GM21423 (cell line): ENCODE results near the gene CFAP97D2.
"Not testable (repeated sequence)": the region's sequence is repeated elsewhere in the genome, so short reads cannot be mapped to it uniquely, and the experiment has no call there.

Experiments used
- ATAC-seq: cut with Tn5 transposase; IDR thresholded peaks from one replicate; pipeline ENCODE4 v1.9.1; 2021; ENCODE audit warnings: mild to moderate bottlenecking, moderate library complexity; ENCODE audit not compliant: unreplicated experiment

CFAP97D2 gene

DNA sequence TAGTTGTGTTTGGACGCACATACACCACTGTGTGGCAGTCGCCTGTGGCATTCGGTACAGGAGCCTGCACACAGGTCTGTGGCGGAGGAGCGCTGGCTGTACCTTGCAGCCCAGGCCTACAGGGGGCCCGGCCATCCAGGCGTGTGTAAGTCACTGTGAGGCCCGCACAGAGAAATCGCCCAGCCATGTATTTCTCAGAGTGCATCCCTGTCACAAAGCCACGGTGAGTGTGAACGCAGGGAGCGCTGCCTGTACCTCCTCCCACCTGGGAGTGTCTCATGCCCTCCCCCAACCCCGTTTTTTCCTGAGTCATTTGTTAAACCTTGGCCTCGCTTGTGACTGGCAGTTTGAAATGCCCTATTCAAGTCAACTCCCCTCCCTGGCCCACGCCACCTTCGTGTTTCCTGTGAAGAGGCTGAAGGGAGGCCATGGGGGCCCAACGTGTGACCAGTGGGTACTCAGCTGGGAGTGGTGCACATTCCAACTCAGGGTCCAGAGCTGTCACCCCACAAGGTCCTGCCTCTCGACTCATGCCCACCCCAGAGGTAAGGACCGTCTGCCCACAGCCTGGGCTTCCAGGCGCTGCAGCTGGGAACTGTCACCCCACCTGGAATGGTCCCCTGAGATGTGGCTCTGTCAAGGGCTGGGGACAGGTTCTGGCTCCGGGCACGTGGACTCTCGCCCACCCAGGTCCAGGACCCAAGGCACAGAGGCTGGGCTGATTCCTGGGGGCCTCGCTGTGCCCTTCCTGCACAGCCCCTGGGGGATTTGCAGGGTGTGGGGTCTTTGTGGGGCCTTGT lies 35.1 kb upstream of the CFAP97D2 start:
- ATAC-seq = peak; percentile 43

- ATAC-seq = no peak
Observed at GRCh38 chr13:114144606-114145244, 34.3 kb upstream of the CFAP97D2 start.

DNA sequence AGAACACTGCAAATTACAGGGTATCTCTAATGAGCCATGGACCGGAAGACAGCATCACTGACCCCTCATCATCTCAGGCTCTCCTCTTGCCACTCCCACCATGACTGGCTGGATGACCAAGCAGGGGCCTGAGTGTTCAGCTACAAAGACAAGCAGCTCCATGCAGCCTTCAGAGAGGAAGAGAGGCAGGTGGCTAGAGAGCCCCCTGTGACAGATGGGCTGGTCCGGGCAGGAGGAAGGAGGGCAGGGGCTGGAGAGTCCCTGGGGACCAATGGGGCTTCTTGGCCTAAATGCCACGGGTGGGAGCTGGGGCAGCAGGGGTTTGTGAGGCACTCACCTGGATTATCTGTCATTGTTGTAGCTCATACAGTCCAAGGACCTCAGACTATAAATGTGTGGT lies 33.8 kb upstream of the CFAP97D2 start:
- no peak for ATAC-seq

DNA sequence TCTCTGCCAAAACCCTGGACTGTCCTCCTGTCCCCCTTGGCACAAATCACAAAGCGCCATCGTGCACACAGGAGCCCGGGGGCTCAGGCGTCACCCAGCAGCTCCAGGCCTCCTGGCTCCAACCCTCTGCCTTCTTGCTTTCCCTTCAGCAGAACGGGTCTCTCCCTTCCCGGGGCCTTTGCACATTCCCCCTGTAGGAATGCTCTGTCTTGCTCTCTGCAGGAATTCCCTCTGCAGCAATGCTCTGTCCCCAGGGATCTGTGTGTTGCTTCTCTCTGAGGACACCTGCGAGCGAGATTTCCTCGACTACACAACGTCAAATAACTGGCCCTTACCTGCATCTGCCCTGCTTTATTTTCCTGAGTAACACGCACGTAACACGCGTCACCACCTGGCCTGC lies 33.3 kb upstream of the CFAP97D2 start:
- no peak for ATAC-seq

DNA sequence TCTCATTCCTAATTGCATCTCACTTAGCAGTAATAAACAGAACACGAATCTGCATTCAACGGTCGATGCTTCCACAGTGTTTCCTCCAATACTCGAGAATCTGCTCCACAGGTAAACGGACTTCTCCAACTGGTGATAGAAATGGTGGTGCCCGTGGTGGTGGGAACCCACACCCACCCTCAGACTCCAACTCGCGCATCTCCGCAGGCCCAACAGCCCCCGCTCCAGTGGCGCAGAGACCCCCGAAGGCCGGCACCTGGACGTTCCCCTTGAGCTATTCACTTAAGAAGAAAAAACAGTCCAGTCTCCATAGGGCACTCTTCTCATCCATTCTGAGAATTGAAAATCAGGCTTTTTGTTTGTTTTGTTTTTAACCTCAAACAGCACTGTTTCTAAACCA lies 32.9 kb upstream of the CFAP97D2 start:
- ATAC-seq = no peak

GRCh38 chr13:114146629-114147028 lies 32.4 kb upstream of the CFAP97D2 start:
- no peak for ATAC-seq

DNA sequence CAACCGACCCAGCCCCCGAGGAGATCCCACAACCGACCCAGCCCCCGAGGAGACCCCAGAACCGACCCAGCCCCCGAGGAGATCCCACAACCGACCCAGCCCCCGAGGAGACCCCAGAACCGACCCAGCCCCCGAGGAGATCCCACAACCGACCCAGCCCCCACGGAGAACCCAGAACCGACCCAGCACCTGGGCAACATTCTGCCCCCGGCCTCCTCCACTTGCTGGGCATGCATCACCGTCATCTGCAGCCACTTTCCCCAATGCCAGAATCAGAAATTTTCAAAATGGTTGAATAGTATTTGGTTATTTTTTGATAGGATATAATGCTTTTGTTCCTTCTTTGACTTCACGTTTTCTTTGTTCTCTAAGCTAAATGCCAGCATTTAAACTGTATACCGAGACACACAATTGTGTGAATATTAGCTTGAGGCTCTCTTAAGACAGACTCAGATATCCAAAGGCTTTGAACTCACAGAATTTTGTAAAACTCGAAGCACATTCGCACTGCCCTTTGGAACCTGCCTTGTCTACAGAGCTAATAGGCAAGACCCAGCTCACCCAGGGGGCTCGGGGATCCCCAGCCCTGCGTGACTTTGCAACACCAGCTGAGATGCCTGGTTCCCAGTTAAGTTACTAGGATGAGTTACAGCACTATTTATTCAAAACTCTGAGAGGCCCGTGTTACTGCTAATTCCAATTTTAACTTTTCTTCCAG lies 31.1 kb upstream of the CFAP97D2 start:
- peak; percentile 24 for ATAC-seq

DNA sequence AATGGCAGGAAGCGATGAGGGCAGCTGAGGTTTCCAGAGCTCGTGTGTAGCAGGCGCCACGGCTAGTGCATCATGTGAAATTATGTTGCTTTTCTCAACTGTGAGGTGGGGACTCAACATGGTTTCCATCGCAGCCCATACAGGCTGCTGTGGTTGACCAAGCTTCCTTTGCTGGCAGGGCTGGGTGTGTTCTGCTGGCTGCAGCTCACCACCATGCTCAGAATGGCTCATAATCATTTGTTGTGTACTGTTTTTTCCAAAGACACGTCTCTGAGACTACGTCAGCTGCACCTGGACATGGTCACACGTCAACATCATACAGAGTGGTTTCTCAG lies 30.6 kb upstream of the CFAP97D2 start:
- ATAC-seq = peak; percentile 74

DNA sequence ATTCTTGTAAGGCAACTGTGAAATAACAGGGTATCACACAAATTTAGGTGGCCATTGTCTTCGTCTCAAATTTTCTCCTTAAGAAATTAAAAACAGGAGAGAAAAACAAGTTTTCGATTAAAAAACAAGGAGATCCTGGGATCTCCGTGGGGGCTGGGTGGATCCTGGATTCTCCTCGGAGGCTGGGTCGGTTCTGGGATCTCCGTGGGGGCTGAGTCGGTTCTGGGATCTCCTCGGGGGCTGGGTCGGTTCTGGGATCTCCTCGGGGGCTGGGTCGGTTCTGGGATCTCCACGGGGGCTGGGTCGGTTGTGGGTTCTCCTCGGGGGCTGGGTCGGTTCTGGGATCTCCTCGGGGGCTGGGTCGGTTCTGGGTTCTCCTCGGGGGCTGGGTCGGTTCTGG lies 30.2 kb upstream of the CFAP97D2 start:
- ATAC-seq = not testable (repeated sequence)

GRCh38 chr13:114149774-114150740 lies 29.0 kb upstream of the CFAP97D2 start:
- no peak for ATAC-seq

DNA sequence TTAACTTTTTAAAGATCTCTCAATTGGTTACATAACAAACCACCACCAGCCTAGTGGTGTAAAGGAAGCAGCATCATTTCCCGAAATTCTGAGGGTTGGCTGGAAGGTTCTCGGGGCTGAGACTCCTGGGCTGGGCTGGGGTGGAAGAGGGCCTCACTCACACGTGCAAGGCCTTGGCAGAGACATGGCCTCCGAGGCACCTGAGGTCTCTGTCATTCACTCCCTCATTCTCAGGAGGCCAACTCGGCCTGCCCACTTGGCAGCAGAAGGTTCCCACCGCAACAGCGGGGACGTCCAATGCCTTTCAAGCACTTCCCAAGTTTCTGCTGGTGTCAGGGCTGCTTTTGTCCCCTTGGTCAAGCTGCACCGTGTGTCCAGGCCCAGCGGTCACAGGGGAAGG lies 28.0 kb upstream of the CFAP97D2 start:
- no peak for ATAC-seq

DNA sequence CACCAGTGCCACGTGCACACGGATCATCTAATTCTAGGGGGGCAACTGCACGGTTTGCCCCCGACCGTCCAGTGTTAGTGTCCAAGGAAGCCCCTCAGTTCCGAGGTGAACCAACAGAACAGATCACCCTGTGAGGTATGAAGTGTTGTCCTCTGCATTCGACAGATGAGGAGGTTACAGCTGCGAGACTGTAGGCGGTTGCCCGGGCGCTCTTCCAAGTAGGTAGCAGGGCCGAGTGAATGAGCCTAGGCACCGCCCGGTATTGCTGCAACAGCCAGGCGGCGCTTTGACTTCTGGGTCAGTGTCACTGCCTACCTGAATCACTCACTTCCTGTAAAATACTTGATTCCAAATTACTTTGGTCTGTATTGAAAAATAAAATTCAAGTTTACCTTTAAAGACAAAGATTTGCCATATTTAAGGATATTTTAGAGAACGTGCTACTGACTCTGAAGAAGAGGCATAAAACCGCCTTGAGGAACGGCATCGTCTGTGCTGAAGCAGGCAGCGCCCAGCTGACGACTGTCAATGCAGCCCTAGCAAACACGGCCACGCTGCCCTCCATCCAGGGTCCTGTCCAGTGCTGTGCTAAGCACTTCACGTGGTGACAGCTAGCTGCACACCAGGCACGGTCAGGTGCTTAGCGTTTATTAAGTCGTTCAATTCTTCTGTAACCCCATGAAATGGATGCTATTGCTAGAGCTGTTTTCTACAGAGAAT lies 27.3 kb upstream of the CFAP97D2 start:
- ATAC-seq = no peak

GRCh38 chr13:114152285-114152645 lies 26.8 kb upstream of the CFAP97D2 start:
- ATAC-seq = no peak

GRCh38 chr13:114152831-114153371 lies 26.2 kb upstream of the CFAP97D2 start:
- no peak for ATAC-seq

GRCh38 chr13:114153485-114154080 lies 25.5 kb upstream of the CFAP97D2 start:
- no peak for ATAC-seq

GRCh38 chr13:114154476-114154875 lies 24.6 kb upstream of the CFAP97D2 start:
- no peak for ATAC-seq

GRCh38 chr13:114155320-114155719 lies 23.7 kb upstream of the CFAP97D2 start:
- ATAC-seq = no peak

DNA sequence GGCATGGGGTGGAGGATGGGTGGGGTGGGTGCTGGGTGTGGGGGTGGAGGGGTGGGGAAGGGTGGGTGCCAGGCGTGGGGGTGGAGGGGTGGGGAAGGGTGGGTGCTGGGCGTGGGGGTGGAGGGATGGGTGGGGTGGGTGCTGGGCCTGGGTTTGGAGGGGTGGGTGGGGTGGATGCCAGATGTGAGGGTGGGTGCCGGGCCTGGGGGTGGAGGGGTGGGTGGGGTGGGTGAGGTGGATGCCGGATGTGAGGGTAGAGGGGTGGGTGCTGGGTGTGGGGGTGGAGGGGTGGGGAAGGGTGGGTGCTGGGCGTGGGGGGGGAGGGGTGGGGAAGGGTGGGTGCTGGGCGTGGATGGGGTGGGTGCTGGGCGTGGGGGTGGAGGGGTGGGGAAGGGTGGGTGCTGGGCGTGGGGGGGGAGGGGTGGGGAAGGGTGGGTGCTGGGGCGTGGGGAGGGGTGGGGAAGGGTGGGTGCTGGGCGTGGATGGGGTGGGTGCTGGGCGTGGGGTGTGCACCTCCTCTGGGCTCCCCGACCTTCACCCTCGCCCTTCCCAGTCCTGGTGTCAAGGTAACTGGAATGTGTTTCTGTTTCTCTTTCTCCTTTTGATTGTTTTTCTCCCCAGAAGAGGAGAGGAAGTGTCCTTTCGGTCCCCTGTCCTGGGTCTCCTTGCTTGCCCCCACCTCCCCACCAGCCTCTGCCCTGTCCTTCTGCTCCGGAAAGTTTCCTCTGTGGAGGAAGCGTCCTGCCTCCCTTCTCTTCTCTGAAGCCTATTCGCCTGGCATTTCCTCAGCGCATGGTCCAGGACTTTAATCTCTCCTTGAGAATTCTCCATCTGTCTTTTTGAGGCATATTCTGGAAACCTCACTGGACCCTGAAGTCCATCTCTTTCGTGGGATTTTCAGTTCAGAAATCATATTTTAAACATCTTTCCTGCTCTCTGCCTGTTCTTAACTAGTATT lies 22.9 kb upstream of the CFAP97D2 start:
- no peak for ATAC-seq
